OCI-LY7 (cell line): ENCODE measurements around the gene TASOR2.

Experiments used
- CTCF ChIP-seq: fragments of 200-600 bp; sonication (generic); conservative IDR thresholded peaks from 2 replicates; pipeline ENCODE4 v1.5.1; 2014; ENCODE audit warnings: mild to moderate bottlenecking, antibody characterized with exemption, low read length, moderate library complexity, mixed read lengths
- EZH2phosphoT487 ChIP-seq: fragments of 200-600 bp; sonication (generic); IDR thresholded peaks from 2 replicates; pipeline ENCODE4 v1.6.1; 2018; ENCODE audit warnings: low read depth, borderline replicate concordance, mild to moderate bottlenecking, mixed run types, antibody characterized with exemption, low read length, moderate library complexity, mixed read lengths

- no peak for TF ChIP-seq CTCF
- TF ChIP-seq EZH2phosphoT487, result no peak
Measured at GRCh38 chr10:5652746-5653145, 31.9 kb upstream of the TASOR2 start.
